Peyer's patch (tissue), 4 donors: ENCODE results near the gene DGKA.
A peak's percentile ranks its signal among the peaks of the same experiment; 100 is the strongest.

Source experiments
- POLR2A ChIP-seq, 2 donors: fragments of 450-650 bp; IDR thresholded peaks; one replicate each; pipeline ENCODE4 v1.5.1; 2017; ENCODE audit warnings: antibody characterized with exemption in 2 of 2, mild to moderate bottlenecking in 2 of 2, moderate library complexity in 2 of 2
- TF ChIP-seq, protein P1 (sequence below), 6 experiments: fragments of 450-650 bp in 4 of 6; fragments of 200-600 bp in 2 of 6; sonication (generic) in 1 of 6; IDR thresholded peaks; one replicate each; pipeline ENCODE4 v1.5.1; 2017 to 2019; ENCODE audit warnings: antibody characterized with exemption in 6 of 6, mild to moderate bottlenecking in 3 of 6, moderate library complexity in 1 of 6

DNA sequence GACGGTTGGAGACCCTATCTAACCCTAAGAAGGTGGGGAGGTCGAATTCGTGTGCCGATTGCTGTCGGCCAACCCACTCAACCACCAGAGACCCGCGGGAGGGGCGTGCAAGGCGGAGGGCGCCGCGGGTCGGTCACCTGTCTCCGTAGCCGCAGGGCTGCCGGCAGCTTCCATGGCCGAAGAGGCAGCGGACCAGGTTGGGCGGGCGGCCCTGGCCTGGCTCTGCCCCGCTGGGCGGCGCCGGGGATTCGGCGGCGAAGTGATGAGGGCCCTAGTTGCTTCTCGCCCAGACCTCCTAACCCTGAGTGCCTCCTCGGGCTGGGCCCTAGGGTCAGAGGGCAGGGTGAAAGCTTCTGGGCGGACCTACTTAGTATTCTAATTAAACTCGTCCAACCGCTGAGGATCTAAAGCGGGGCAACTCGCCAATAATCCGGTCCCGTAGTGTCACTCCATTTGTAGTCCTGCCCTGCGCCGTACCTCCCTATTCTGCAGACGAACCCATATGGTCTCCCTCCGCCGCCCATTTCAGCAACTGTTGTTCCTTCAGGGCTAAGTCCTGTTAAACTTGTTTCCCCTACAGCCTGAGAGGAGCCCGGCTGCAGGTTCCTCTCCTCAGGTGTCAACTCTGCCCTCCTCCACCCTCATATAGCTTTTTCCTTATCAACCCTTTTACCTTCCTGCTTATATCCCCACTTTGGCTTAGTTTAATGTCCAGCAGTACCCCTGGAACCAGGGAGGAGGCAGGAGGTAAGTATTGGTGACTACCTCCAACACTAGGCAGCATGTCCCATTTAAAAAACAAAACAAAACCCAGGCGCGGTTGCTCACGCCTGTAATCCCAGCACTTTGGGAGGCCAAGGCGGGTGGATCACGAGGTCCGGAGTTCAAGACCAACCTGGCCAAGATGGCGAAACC is 3.1 kb upstream of the DGKA start, which contains the start of gene PYM1:
- TF ChIP-seq, protein P1, sequence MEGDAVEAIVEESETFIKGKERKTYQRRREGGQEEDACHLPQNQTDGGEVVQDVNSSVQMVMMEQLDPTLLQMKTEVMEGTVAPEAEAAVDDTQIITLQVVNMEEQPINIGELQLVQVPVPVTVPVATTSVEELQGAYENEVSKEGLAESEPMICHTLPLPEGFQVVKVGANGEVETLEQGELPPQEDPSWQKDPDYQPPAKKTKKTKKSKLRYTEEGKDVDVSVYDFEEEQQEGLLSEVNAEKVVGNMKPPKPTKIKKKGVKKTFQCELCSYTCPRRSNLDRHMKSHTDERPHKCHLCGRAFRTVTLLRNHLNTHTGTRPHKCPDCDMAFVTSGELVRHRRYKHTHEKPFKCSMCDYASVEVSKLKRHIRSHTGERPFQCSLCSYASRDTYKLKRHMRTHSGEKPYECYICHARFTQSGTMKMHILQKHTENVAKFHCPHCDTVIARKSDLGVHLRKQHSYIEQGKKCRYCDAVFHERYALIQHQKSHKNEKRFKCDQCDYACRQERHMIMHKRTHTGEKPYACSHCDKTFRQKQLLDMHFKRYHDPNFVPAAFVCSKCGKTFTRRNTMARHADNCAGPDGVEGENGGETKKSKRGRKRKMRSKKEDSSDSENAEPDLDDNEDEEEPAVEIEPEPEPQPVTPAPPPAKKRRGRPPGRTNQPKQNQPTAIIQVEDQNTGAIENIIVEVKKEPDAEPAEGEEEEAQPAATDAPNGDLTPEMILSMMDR (IDR thresholded peaks at IDR 0.05), result no peak
- peak; percentile 43 to 73 for TF ChIP-seq POLR2A (IDR thresholded peaks at IDR 0.05)
